BLaER1 (cell line): ENCODE results near the gene TMEM179.
A peak's percentile ranks its signal among the peaks of the same experiment; 100 is the strongest.
"Not testable (repeated sequence)": the region's sequence is repeated elsewhere in the genome, so short reads cannot be mapped to it uniquely, and the experiment has no call there.

Experiments used
- H3K27ac ChIP-seq: shearing (Covaris generic); formaldehyde crosslinking; 2 replicates; pipeline ENCODE4 v1.8.1; 2022
- H3K27me3 ChIP-seq: shearing (Covaris generic); formaldehyde crosslinking; 2 replicates; pipeline ENCODE4 v1.8.1; 2022
- H3K36me3 ChIP-seq: shearing (Covaris generic); formaldehyde crosslinking; 2 replicates; pipeline ENCODE4 v1.8.1; 2022
- H3K4me1 ChIP-seq: shearing (Covaris generic); formaldehyde crosslinking; 2 replicates; pipeline ENCODE4 v1.8.1; 2022
- H3K4me2 ChIP-seq: shearing (Covaris generic); formaldehyde crosslinking; 2 replicates; pipeline ENCODE4 v1.8.1; 2022
- H3K4me3 ChIP-seq: shearing (Covaris generic); formaldehyde crosslinking; 2 replicates; pipeline ENCODE4 v1.8.1; 2022
- H3K9ac ChIP-seq: shearing (Covaris generic); formaldehyde crosslinking; 2 replicates; pipeline ENCODE4 v1.8.1; 2022
- H3K9me3 ChIP-seq: shearing (Covaris generic); formaldehyde crosslinking; 2 replicates; pipeline ENCODE4 v1.8.1; 2022
- H4K20me1 ChIP-seq: shearing (Covaris generic); formaldehyde crosslinking; 2 replicates; pipeline ENCODE4 v1.8.1; 2022
- Cebpa-rat ChIP-seq: shearing (Covaris generic); IDR thresholded peaks from 2 replicates; pipeline ENCODE4 v1.8.1; 2022

Gene TMEM179

GRCh38 chr14:104604458-104605449 lies at the start of gene TMEM179:
TMEM179 (minus strand) TSS chr14:104604772; CDS start chr14:104604741, 31 bp downstream.
- Histone ChIP-seq H3K9ac (no peak within 1 kb of the TSS), H3K4me2 (no peak within 1 kb of the TSS)

GRCh38 chr14:104654119-104654518 lies 49.5 kb upstream of the TMEM179 start:
- Histone ChIP-seq H4K20me1 (no peaks in the 10 kb centered on the region), H3K4me1 (peaks cover 68% of the 10 kb centered on the region), H3K36me3 (peaks cover 23% of the 10 kb centered on the region), H3K27ac (no peak overlapping the region), H3K4me2 (no peak overlapping the region), H3K27me3 (no peaks in the 10 kb centered on the region), H3K4me3 (peak overlapping the region; percentile 31; the same call in 1 of the 2 replicates), H3K9ac (no peak overlapping the region), H3K9me3 (peaks cover 40% of the 10 kb centered on the region)
- TF ChIP-seq Cebpa-rat = no peak

More at GRCh38 chr14:104604458-104605449, at the start of gene TMEM179:
- H4K20me1 ChIP-seq = no peaks in the 10 kb centered on the region
- no peak within 1 kb of the TSS for H3K27ac ChIP-seq
- TF ChIP-seq Cebpa-rat = no peak
- peaks cover 8% of the 10 kb centered on the region for H3K9me3 ChIP-seq
- peaks cover 25% of the 10 kb centered on the region for H3K27me3 ChIP-seq
- H3K4me1 ChIP-seq = peaks cover 13% of the 10 kb centered on the region
- no peaks in the 10 kb centered on the region for H3K36me3 ChIP-seq
- no peak within 1 kb of the TSS for H3K4me3 ChIP-seq

GRCh38 chr14:104653130-104653920 lies 48.8 kb upstream of the TMEM179 start:
- peaks cover 40% of the 10 kb centered on the region for H3K9me3 ChIP-seq

GRCh38 chr14:104652386-104652785 lies 47.8 kb upstream of the TMEM179 start:
- peak overlapping the region; percentile 61 for H3K27ac ChIP-seq
- TF ChIP-seq Cebpa-rat = no peak
- H3K4me1 ChIP-seq = peaks cover 63% of the 10 kb centered on the region
- H3K4me3 ChIP-seq = peak overlapping the region; percentile 28
- H3K27me3 ChIP-seq = no peaks in the 10 kb centered on the region
- H3K9ac ChIP-seq = no peak overlapping the region
- peaks cover 40% of the 10 kb centered on the region for H3K9me3 ChIP-seq
- no peaks in the 10 kb centered on the region for H4K20me1 ChIP-seq
- H3K4me2 ChIP-seq = no peak overlapping the region
- peaks cover 23% of the 10 kb centered on the region for H3K36me3 ChIP-seq

More at GRCh38 chr14:104653130-104653920, 48.8 kb upstream of the TMEM179 start:
- not testable (repeated sequence) for H3K27ac ChIP-seq, H3K4me2 ChIP-seq, H3K27me3 ChIP-seq, H3K9ac ChIP-seq, H4K20me1 ChIP-seq
- H3K36me3 ChIP-seq = peaks cover 23% of the 10 kb centered on the region
- peaks cover 63% of the 10 kb centered on the region for H3K4me1 ChIP-seq
- peak overlapping the region; percentile 31; the same call in 1 of the 2 replicates for H3K4me3 ChIP-seq

- Histone ChIP-seq H3K9ac (no peak overlapping the region), H3K4me2 (peak overlapping the region; percentile 95), H3K4me1 (peaks cover 62% of the 10 kb centered on the region), H4K20me1 (no peaks in the 10 kb centered on the region), H3K4me3 (peak overlapping the region; percentile 28; the same call in 1 of the 2 replicates), H3K36me3 (peaks cover 23% of the 10 kb centered on the region), H3K27ac (peak overlapping the region; percentile 61), H3K9me3 (peaks cover 44% of the 10 kb centered on the region), H3K27me3 (no peaks in the 10 kb centered on the region)
- no peak for TF ChIP-seq Cebpa-rat
Observed at GRCh38 chr14:104651876-104652260, 47.3 kb upstream of the TMEM179 start.

- Histone ChIP-seq H3K36me3 (peaks cover 23% of the 10 kb centered on the region), H3K4me1 (peaks cover 56% of the 10 kb centered on the region), H3K27me3 (no peaks in the 10 kb centered on the region), H3K4me2 (peak overlapping the region; percentile 95), H3K9me3 (peaks cover 49% of the 10 kb centered on the region), H3K9ac (no peak overlapping the region), H3K27ac (peak overlapping the region; percentile 61), H4K20me1 (no peaks in the 10 kb centered on the region), H3K4me3 (peak overlapping the region; percentile 28; the same call in 1 of the 2 replicates)
- TF ChIP-seq Cebpa-rat = no peak
Observed at GRCh38 chr14:104650981-104651875, 46.7 kb upstream of the TMEM179 start.

- H3K9me3 ChIP-seq = peaks cover 55% of the 10 kb centered on the region
- peaks cover 23% of the 10 kb centered on the region for H3K36me3 ChIP-seq
- peak overlapping the region; percentile 95 for H3K4me2 ChIP-seq
- H4K20me1 ChIP-seq = no peaks in the 10 kb centered on the region
- H3K27ac ChIP-seq = peak overlapping the region; percentile 92
- peaks cover 48% of the 10 kb centered on the region for H3K4me1 ChIP-seq
- no peak for TF ChIP-seq Cebpa-rat
- no peaks in the 10 kb centered on the region for H3K27me3 ChIP-seq
- H3K9ac ChIP-seq = peak overlapping the region; percentile 87
- H3K4me3 ChIP-seq = peak overlapping the region; percentile 74
Observed at GRCh38 chr14:104650057-104650980, 45.7 kb upstream of the TMEM179 start.

GRCh38 chr14:104647467-104648043 lies 43.0 kb upstream of the TMEM179 start:
- peaks cover 71% of the 10 kb centered on the region for H3K4me1 ChIP-seq
- no peak for TF ChIP-seq Cebpa-rat
- H3K36me3 ChIP-seq = peaks cover 6% of the 10 kb centered on the region; the same call in 1 of the 2 replicates
- H4K20me1 ChIP-seq = no peaks in the 10 kb centered on the region
- no peak overlapping the region for H3K9ac ChIP-seq
- no peak overlapping the region for H3K4me3 ChIP-seq
- H3K27me3 ChIP-seq = no peaks in the 10 kb centered on the region
- H3K27ac ChIP-seq = no peak overlapping the region
- peak overlapping the region; percentile 35; the same call in 1 of the 2 replicates for H3K4me2 ChIP-seq
- peaks cover 32% of the 10 kb centered on the region for H3K9me3 ChIP-seq
